ENCODE data around the gene LRFN4. TPM values are rescaled to one million over a fixed set of nuclear protein-coding genes. Genes with fewer than 3 reads are reported as not detected.

LRFN4 gene
- total RNA-seq, 8 experiments from 2014 or later, result 7.7 to 45.9 (median 34.0) TPM

Other genes with a start within 250 kb of the LRFN4 start
- gene RBM14, start 240.4 kb upstream of the LRFN4 start, total RNA-seq, result 10 to 100 TPM; 31.7 to 88.4 (median 49.3) TPM
- 100 to 1,000 TPM; 122 to 311 (median 170) TPM for gene RBM4, start 218.4 kb upstream of the LRFN4 start, total RNA-seq
- 10 to 100 TPM; 14.9 to 59.5 (median 47.7) TPM for gene RBM4B, start 179.2 kb upstream of the LRFN4 start, total RNA-seq
- 10 to 100 TPM in 7 of 8 experiments, 1 to 10 TPM in 1; 2.4 to 99.4 (median 62.6) TPM for gene SPTBN2, start 127.8 kb upstream of the LRFN4 start, total RNA-seq
- 10 to 100 TPM; 11.4 to 21.6 (median 15.4) TPM for gene RCE1, start 13.6 kb upstream of the LRFN4 start, total RNA-seq
- 10 to 100 TPM in 7 of 8 experiments, 1 to 10 TPM in 1; 8.7 to 31.9 (median 20.0) TPM for gene PC, start 101.3 kb downstream of the LRFN4 start, total RNA-seq
- gene C11orf86, start 118.2 kb downstream of the LRFN4 start, total RNA-seq, result not detected
- 1 to 10 TPM in 5 of 8 experiments, under 1 TPM in 3; 0.40 to 4.8 (median 2.0) TPM for gene SYT12, start 166.1 kb downstream of the LRFN4 start, total RNA-seq
- gene RHOD, start 199.8 kb downstream of the LRFN4 start, total RNA-seq, result 10 to 100 TPM in 1 of 8 experiments, 1 to 10 TPM in 1, under 1 TPM in 2, not detected in 4; 0.24 to 10.1 (median 1.2) TPM